DOHH2 (cell line): ENCODE data around the gene ARHGAP40.

ENCODE experiments used
- H3F3A ChIP-seq: fragments of 200-600 bp; sonication (generic), shearing (Covaris generic); 2 replicates; pipeline ENCODE4 v1.6.0; 2016; ENCODE audit warnings: antibody characterized with exemption, mild to moderate bottlenecking; ENCODE audit not compliant: control insufficient read depth, insufficient read depth
- H3K27ac ChIP-seq: fragments of 200-600 bp; sonication (generic); 2 replicates; pipeline ENCODE4 v1.5.1; 2014; ENCODE audit warnings: low read depth, mild to moderate bottlenecking, low read length, moderate library complexity
- H3K27me3 ChIP-seq: fragments of 200-600 bp; sonication (generic); 2 replicates; pipeline ENCODE4 v1.6.1; 2014; ENCODE audit warnings: mild to moderate bottlenecking, low read length, mixed read lengths; ENCODE audit not compliant: control insufficient read depth
- H3K36me3 ChIP-seq: fragments of 200-600 bp; sonication (generic); 2 replicates; pipeline ENCODE4 v1.6.1; 2014; ENCODE audit warnings: mild to moderate bottlenecking, low read length, moderate library complexity, mixed read lengths; ENCODE audit not compliant: control insufficient read depth
- H3K4me1 ChIP-seq: fragments of 200-600 bp; sonication (generic); 2 replicates; pipeline ENCODE4 v1.6.1; 2014; ENCODE audit warnings: mild to moderate bottlenecking, low read length, mixed read lengths; ENCODE audit not compliant: control insufficient read depth
- H3K4me2 ChIP-seq: fragments of 200-600 bp; sonication (generic); 2 replicates; pipeline ENCODE4 v1.6.0; 2014; ENCODE audit warnings: mild to moderate bottlenecking, low read length, moderate library complexity
- H3K4me3 ChIP-seq: fragments of 200-600 bp; sonication (generic); 2 replicates; pipeline ENCODE4 v1.5.1; 2014; ENCODE audit warnings: mild to moderate bottlenecking, low read length, mixed read lengths
- H3K79me2 ChIP-seq: fragments of 200-600 bp; sonication (generic); 2 replicates; pipeline ENCODE4 v1.6.1; 2014; ENCODE audit warnings: mild to moderate bottlenecking, low read length, mixed read lengths; ENCODE audit not compliant: control insufficient read depth
- H3K9me2 ChIP-seq: fragments of 200-600 bp; sonication (generic); replicated peaks from 2 replicates; pipeline ENCODE4 v1.6.1; 2014; ENCODE audit warnings: mild to moderate bottlenecking, low read length, mixed read lengths; ENCODE audit not compliant: control insufficient read depth
- H3K9me3 ChIP-seq: fragments of 200-600 bp; sonication (generic); 2 replicates; pipeline ENCODE4 v1.6.1; 2014; ENCODE audit warnings: antibody characterized with exemption, low read length, mixed read lengths; ENCODE audit not compliant: control insufficient read depth, insufficient read depth
- H4K20me1 ChIP-seq: fragments of 200-600 bp; sonication (generic); 2 replicates; pipeline ENCODE4 v1.6.0; 2014; ENCODE audit warnings: low read depth, mild to moderate bottlenecking, antibody characterized with exemption, low read length, moderate library complexity; ENCODE audit not compliant: control insufficient read depth, insufficient read depth
- EZH2phosphoT487 ChIP-seq: fragments of 200-600 bp; sonication (generic); IDR thresholded peaks from 2 replicates; pipeline ENCODE4 v1.6.1; 2017; ENCODE audit warnings: borderline replicate concordance, mild to moderate bottlenecking, antibody characterized with exemption, low read length, moderate library complexity, mixed read lengths
- TF ChIP-seq, protein P1 (sequence below): fragments of 200-600 bp; sonication (generic); IDR thresholded peaks from one replicate; pipeline ENCODE4 v1.5.1; 2014; ENCODE audit warnings: antibody characterized with exemption, mild to moderate bottlenecking, low read depth, low read length; ENCODE audit not compliant: poor library complexity, severe bottlenecking

The ARHGAP40 gene

DNA sequence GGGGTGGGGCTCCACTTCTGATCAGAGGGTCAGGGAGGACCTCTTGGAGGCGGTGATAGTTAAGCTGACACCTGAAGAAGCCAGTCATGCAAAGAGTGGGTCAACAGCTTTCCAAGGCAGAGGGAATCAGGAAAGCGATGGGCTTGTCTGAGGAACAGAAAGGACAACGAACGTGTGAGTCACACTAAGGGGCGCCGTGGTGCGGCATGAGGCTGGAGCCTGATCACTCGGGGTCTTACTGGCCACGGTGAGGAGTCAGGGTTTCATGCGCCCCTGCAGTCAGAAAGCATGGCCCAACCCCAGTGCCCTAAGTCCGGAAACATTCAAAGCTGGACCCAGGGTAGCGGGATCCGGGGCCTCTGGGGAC, 72.1 kb downstream of the ARHGAP40 start:
- Histone ChIP-seq H3K4me3 (peak overlapping the region; percentile 77), H3K4me2 (peak overlapping the region; percentile 90), H3F3A (no peaks in the 10 kb centered on the region)

DNA sequence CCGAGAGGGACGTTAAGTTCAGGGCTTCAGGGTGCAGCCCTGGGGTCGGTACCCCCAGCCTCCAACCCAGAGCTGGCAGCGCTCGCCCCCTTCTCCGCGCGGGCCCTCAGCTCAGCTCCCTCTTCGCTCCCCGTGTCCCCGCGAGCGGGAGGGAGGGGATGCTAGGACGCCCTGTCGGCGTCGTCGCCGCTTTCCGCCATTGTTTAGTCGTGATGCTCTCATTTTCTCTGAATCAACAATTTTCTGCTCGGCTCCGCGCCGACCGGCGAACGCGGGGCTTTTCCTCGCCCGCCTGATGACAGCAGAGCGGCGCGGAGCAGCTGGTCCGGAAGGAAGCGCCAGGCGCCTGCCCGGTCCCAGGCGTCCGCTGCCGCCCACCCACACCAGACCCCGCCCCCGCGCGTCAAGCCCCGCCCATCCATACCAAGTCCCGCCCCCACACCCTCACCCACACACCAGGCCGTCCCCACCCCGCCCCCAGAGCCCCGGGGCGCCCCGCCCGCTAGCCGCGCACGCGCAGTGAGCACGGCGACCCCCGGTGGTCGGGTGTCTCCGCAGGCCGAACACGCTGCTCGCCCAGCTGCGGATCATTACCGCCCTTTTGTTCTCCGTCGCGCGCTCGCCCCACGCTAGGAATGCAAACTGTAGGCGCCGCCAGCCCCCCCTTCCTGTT, 72.6 kb downstream of the ARHGAP40 start:
- Histone ChIP-seq H4K20me1 (no peaks in the 10 kb centered on the region), H3K27me3 (peaks cover 8% of the 10 kb centered on the region), H3K27ac (no peak overlapping the region), H3K4me3 (peak overlapping the region; percentile 77), H3F3A (no peaks in the 10 kb centered on the region), H3K79me2 (no peaks in the 10 kb centered on the region), H3K9me2 (no peaks in the 10 kb centered on the region), H3K4me1 (peaks cover 7% of the 10 kb centered on the region), H3K36me3 (no peaks in the 10 kb centered on the region), H3K9me3 (no peaks in the 10 kb centered on the region), H3K4me2 (peak overlapping the region; percentile 90)
- TF ChIP-seq, protein P1, sequence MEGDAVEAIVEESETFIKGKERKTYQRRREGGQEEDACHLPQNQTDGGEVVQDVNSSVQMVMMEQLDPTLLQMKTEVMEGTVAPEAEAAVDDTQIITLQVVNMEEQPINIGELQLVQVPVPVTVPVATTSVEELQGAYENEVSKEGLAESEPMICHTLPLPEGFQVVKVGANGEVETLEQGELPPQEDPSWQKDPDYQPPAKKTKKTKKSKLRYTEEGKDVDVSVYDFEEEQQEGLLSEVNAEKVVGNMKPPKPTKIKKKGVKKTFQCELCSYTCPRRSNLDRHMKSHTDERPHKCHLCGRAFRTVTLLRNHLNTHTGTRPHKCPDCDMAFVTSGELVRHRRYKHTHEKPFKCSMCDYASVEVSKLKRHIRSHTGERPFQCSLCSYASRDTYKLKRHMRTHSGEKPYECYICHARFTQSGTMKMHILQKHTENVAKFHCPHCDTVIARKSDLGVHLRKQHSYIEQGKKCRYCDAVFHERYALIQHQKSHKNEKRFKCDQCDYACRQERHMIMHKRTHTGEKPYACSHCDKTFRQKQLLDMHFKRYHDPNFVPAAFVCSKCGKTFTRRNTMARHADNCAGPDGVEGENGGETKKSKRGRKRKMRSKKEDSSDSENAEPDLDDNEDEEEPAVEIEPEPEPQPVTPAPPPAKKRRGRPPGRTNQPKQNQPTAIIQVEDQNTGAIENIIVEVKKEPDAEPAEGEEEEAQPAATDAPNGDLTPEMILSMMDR = no peak
- TF ChIP-seq EZH2phosphoT487 = no peak

More for the DNA sequence above, 72.1 kb downstream of the ARHGAP40 start:
- Histone ChIP-seq H3K9me2 (no peaks in the 10 kb centered on the region), H3K9me3 (no peaks in the 10 kb centered on the region), H4K20me1 (no peaks in the 10 kb centered on the region), H3K36me3 (no peaks in the 10 kb centered on the region), H3K27ac (no peak overlapping the region), H3K79me2 (no peaks in the 10 kb centered on the region), H3K4me1 (peaks cover 7% of the 10 kb centered on the region), H3K27me3 (peaks cover 14% of the 10 kb centered on the region)
- TF ChIP-seq, protein P1 = no peak

DNA sequence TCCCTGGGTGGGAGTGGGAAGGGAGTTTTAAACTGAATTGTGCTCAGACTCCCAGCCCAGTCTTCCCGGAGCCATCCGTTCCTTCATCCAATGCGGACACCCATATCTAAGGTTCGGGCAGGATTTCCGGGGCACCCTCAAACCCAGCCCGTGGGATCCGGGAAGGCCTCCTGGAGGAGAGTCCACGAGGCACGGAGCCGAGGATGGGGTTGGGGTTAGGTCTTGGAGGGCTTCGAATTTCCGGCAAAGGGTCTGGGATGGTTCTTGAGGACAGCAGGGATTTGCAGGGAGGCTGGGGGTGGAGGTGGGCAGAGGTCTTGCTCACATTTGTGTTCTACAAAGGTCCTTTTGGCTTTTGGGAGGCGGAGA, 73.1 kb downstream of the ARHGAP40 start:
- H3K27ac ChIP-seq = no peak overlapping the region
- H3K9me3 ChIP-seq = no peaks in the 10 kb centered on the region
- peak overlapping the region; percentile 38; the same call in 1 of the 2 replicates for H3K4me3 ChIP-seq

More for the DNA sequence above, 73.1 kb downstream of the ARHGAP40 start:
- Histone ChIP-seq H4K20me1 (no peaks in the 10 kb centered on the region), H3K79me2 (no peaks in the 10 kb centered on the region), H3K4me2 (peak overlapping the region; percentile 90; the same call in 1 of the 2 replicates), H3K4me1 (peaks cover 7% of the 10 kb centered on the region), H3K27me3 (peaks cover 8% of the 10 kb centered on the region; the same call in 1 of the 2 replicates), H3K9me2 (no peaks in the 10 kb centered on the region), H3K36me3 (no peaks in the 10 kb centered on the region), H3F3A (no peaks in the 10 kb centered on the region)
- TF ChIP-seq, protein P1 = no peak
- TF ChIP-seq EZH2phosphoT487 = no peak
